ENCODE measurements around the gene PHETA1.
"Not testable (repeated sequence)": the region's sequence is repeated elsewhere in the genome, so short reads cannot be mapped to it uniquely, and the experiment has no call there.

Gene PHETA1

GRCh38 chr12:111390910-111391309 lies 22.0 kb upstream of the PHETA1 start:
- no peak overlapping the region for H3K4me3 ChIP-seq (ENCODE audit: low read length)
- no peaks in the 10 kb centered on the region for H3K4me1 ChIP-seq (ENCODE audit: control insufficient read depth, insufficient read depth, low read length)
- no peaks in the 10 kb centered on the region for H3K36me3 ChIP-seq (ENCODE audit: control insufficient read depth, insufficient read depth, low read length, severe bottlenecking)
- H3K9ac ChIP-seq (ENCODE audit: low read length) = no peak overlapping the region
- H3K9me3 ChIP-seq (ENCODE audit: control insufficient read depth, low read length) = no peaks in the 10 kb centered on the region
- no peak for DNase-seq (ENCODE audit: low read depth)
- no peaks in the 10 kb centered on the region for H3K27me3 ChIP-seq (replicated peaks; ENCODE audit: control insufficient read depth, insufficient read depth, low read length)

GRCh38 chr12:111389635-111390034 lies 20.7 kb upstream of the PHETA1 start:
- Histone ChIP-seq H3K9ac (ENCODE audit: low read length) (no peak overlapping the region), H3K36me3 (ENCODE audit: control insufficient read depth, insufficient read depth, low read length, severe bottlenecking) (no peaks in the 10 kb centered on the region), H3K4me1 (ENCODE audit: control insufficient read depth, insufficient read depth, low read length) (no peaks in the 10 kb centered on the region), H3K4me3 (ENCODE audit: low read length) (no peak overlapping the region), H3K9me3 (ENCODE audit: control insufficient read depth, low read length) (no peaks in the 10 kb centered on the region), H3K27me3 (replicated peaks; ENCODE audit: control insufficient read depth, insufficient read depth, low read length) (peaks cover 1% of the 10 kb centered on the region)
- DNase-seq (ENCODE audit: low read depth) = no peak

- no peak overlapping the region for H3K4me3 ChIP-seq (ENCODE audit: low read length)
- H3K9me3 ChIP-seq (ENCODE audit: control insufficient read depth, low read length) = no peaks in the 10 kb centered on the region
- no peaks in the 10 kb centered on the region for H3K36me3 ChIP-seq (ENCODE audit: control insufficient read depth, insufficient read depth, low read length, severe bottlenecking)
- DNase-seq (ENCODE audit: low read depth) = no peak
- H3K9ac ChIP-seq (ENCODE audit: low read length) = no peak overlapping the region
- no peaks in the 10 kb centered on the region for H3K4me1 ChIP-seq (ENCODE audit: control insufficient read depth, insufficient read depth, low read length)
- peaks cover 9% of the 10 kb centered on the region for H3K27me3 ChIP-seq (replicated peaks; ENCODE audit: control insufficient read depth, insufficient read depth, low read length)
Measured at GRCh38 chr12:111387747-111388323, 18.9 kb upstream of the PHETA1 start.

GRCh38 chr12:111386885-111387284 lies 18.0 kb upstream of the PHETA1 start:
- no peaks in the 10 kb centered on the region for H3K4me1 ChIP-seq (ENCODE audit: control insufficient read depth, insufficient read depth, low read length)
- H3K9me3 ChIP-seq (ENCODE audit: control insufficient read depth, low read length) = no peaks in the 10 kb centered on the region
- no peak for DNase-seq (ENCODE audit: low read depth)
- H3K4me3 ChIP-seq (ENCODE audit: low read length) = no peak overlapping the region
- no peak overlapping the region for H3K9ac ChIP-seq (ENCODE audit: low read length)
- H3K36me3 ChIP-seq (ENCODE audit: control insufficient read depth, insufficient read depth, low read length, severe bottlenecking) = no peaks in the 10 kb centered on the region
- H3K27me3 ChIP-seq (replicated peaks; ENCODE audit: control insufficient read depth, insufficient read depth, low read length) = peaks cover 9% of the 10 kb centered on the region

- Histone ChIP-seq H3K36me3 (ENCODE audit: control insufficient read depth, insufficient read depth, low read length, severe bottlenecking) (no peaks in the 10 kb centered on the region), H3K4me1 (ENCODE audit: control insufficient read depth, insufficient read depth, low read length) (no peaks in the 10 kb centered on the region), H3K9me3 (ENCODE audit: control insufficient read depth, low read length) (no peaks in the 10 kb centered on the region), H3K9ac (ENCODE audit: low read length) (no peak overlapping the region), H3K27me3 (replicated peaks; ENCODE audit: control insufficient read depth, insufficient read depth, low read length) (peaks cover 20% of the 10 kb centered on the region), H3K4me3 (ENCODE audit: low read length) (no peak overlapping the region)
- no peak for DNase-seq (ENCODE audit: low read depth)
Measured at GRCh38 chr12:111384596-111384995, 15.7 kb upstream of the PHETA1 start.

GRCh38 chr12:111379942-111380554 lies 11.2 kb upstream of the PHETA1 start:
- peaks cover 20% of the 10 kb centered on the region for H3K27me3 ChIP-seq (replicated peaks; ENCODE audit: control insufficient read depth, insufficient read depth, low read length)
- no peak overlapping the region for H3K9ac ChIP-seq (ENCODE audit: low read length)
- no peak for DNase-seq (ENCODE audit: low read depth)
- no peaks in the 10 kb centered on the region for H3K4me1 ChIP-seq (ENCODE audit: control insufficient read depth, insufficient read depth, low read length)
- H3K9me3 ChIP-seq (ENCODE audit: control insufficient read depth, low read length) = no peaks in the 10 kb centered on the region
- no peak overlapping the region for H3K4me3 ChIP-seq (ENCODE audit: low read length)
- H3K36me3 ChIP-seq (ENCODE audit: control insufficient read depth, insufficient read depth, low read length, severe bottlenecking) = no peaks in the 10 kb centered on the region

GRCh38 chr12:111377440-111377839 lies 8.5 kb upstream of the PHETA1 start:
- H3K36me3 ChIP-seq (ENCODE audit: control insufficient read depth, insufficient read depth, low read length, severe bottlenecking) = no peaks in the 10 kb centered on the region
- DNase-seq (ENCODE audit: low read depth) = no peak
- no peak overlapping the region for H3K9ac ChIP-seq (ENCODE audit: low read length)
- no peaks in the 10 kb centered on the region for H3K9me3 ChIP-seq (ENCODE audit: control insufficient read depth, low read length)
- H3K4me1 ChIP-seq (ENCODE audit: control insufficient read depth, insufficient read depth, low read length) = no peaks in the 10 kb centered on the region
- no peak overlapping the region for H3K4me3 ChIP-seq (ENCODE audit: low read length)
- H3K27me3 ChIP-seq (replicated peaks; ENCODE audit: control insufficient read depth, insufficient read depth, low read length) = peaks cover 11% of the 10 kb centered on the region

GRCh38 chr12:111373231-111373630 lies 4.3 kb upstream of the PHETA1 start:
- not testable (repeated sequence) for DNase-seq (ENCODE audit: low read depth); H3K9me3 ChIP-seq (ENCODE audit: control insufficient read depth, low read length); H3K9ac ChIP-seq (ENCODE audit: low read length); H3K27me3 ChIP-seq (replicated peaks; ENCODE audit: control insufficient read depth, insufficient read depth, low read length); H3K36me3 ChIP-seq (ENCODE audit: control insufficient read depth, insufficient read depth, low read length, severe bottlenecking); H3K4me1 ChIP-seq (ENCODE audit: control insufficient read depth, insufficient read depth, low read length); H3K4me3 ChIP-seq (ENCODE audit: low read length)

GRCh38 chr12:111369496-111370220 lies 763 bp upstream of the PHETA1 start:
- peaks cover 18% of the 10 kb centered on the region for H3K4me1 ChIP-seq (ENCODE audit: control insufficient read depth, insufficient read depth, low read length)
- no peaks in the 10 kb centered on the region for H3K36me3 ChIP-seq (ENCODE audit: control insufficient read depth, insufficient read depth, low read length, severe bottlenecking)
- peak overlapping the region; percentile 93 for H3K9ac ChIP-seq (ENCODE audit: low read length)
- H3K27me3 ChIP-seq (replicated peaks; ENCODE audit: control insufficient read depth, insufficient read depth, low read length) = peaks cover 5% of the 10 kb centered on the region
- DNase-seq (ENCODE audit: low read depth) = no peak
- no peaks in the 10 kb centered on the region for H3K9me3 ChIP-seq (ENCODE audit: control insufficient read depth, low read length)
- peak overlapping the region; percentile 94 for H3K4me3 ChIP-seq (ENCODE audit: low read length)

- H3K27me3 ChIP-seq (replicated peaks; ENCODE audit: control insufficient read depth, insufficient read depth, low read length) = peaks cover 5% of the 10 kb centered on the region
- no peaks in the 10 kb centered on the region for H3K36me3 ChIP-seq (ENCODE audit: control insufficient read depth, insufficient read depth, low read length, severe bottlenecking)
- peak; percentile 55 for DNase-seq (ENCODE audit: low read depth)
- H3K9ac ChIP-seq (ENCODE audit: low read length) = peak overlapping the region; percentile 93
- peak overlapping the region; percentile 94 for H3K4me3 ChIP-seq (ENCODE audit: low read length)
- peaks cover 24% of the 10 kb centered on the region for H3K4me1 ChIP-seq (ENCODE audit: control insufficient read depth, insufficient read depth, low read length)
- H3K9me3 ChIP-seq (ENCODE audit: control insufficient read depth, low read length) = no peaks in the 10 kb centered on the region
Measured at GRCh38 chr12:111368291-111368787, 556 bp downstream of the PHETA1 start.

GRCh38 chr12:111367661-111368221 lies 1.2 kb downstream of the PHETA1 start:
- no peak for DNase-seq (ENCODE audit: low read depth)
- Histone ChIP-seq H3K4me1 (ENCODE audit: control insufficient read depth, insufficient read depth, low read length) (peaks cover 28% of the 10 kb centered on the region), H3K9me3 (ENCODE audit: control insufficient read depth, low read length) (no peaks in the 10 kb centered on the region), H3K27me3 (replicated peaks; ENCODE audit: control insufficient read depth, insufficient read depth, low read length) (peaks cover 5% of the 10 kb centered on the region), H3K36me3 (ENCODE audit: control insufficient read depth, insufficient read depth, low read length, severe bottlenecking) (no peaks in the 10 kb centered on the region), H3K9ac (ENCODE audit: low read length) (peak overlapping the region; percentile 93), H3K4me3 (ENCODE audit: low read length) (peak overlapping the region; percentile 94)
